Activated naive CD8-positive, alpha-beta T cell treated with anti-CD3 and anti-CD28 coated beads, Interleukin-2, amount 50 U/mL, for 24 hours (primary cell): ENCODE results near the gene LSM14A.
"Not testable (repeated sequence)": the region's sequence is repeated elsewhere in the genome, so short reads cannot be mapped to it uniquely, and the experiment has no call there.

Experiments
- ATAC-seq: fragments of 150-1000 bp; cut with Tn5 transposase; one replicate; pipeline ENCODE4 v1.10.0; 2021
- DNase-seq: peaks from one replicate; pipeline ENCODE4 v3.0.0; 2021
- H3K27ac Mint-ChIP-seq: one replicate; pipeline ENCODE4 v1.8.0; 2021; ENCODE audit warnings: mild to moderate bottlenecking, mixed read lengths
- H3K27me3 Mint-ChIP-seq: one replicate; pipeline ENCODE4 v1.8.0; 2021; ENCODE audit warnings: mixed read lengths
- H3K36me3 Mint-ChIP-seq: one replicate; pipeline ENCODE4 v1.8.0; 2021; ENCODE audit warnings: low read depth, mixed read lengths
- H3K4me1 Mint-ChIP-seq: one replicate; pipeline ENCODE4 v1.8.0; 2021; ENCODE audit warnings: mixed read lengths
- H3K4me3 Mint-ChIP-seq: one replicate; pipeline ENCODE4 v1.8.0; 2021; ENCODE audit warnings: mild to moderate bottlenecking, moderate library complexity, mixed read lengths
- H3K9me3 Mint-ChIP-seq: one replicate; pipeline ENCODE4 v1.8.0; 2021; ENCODE audit warnings: mixed read lengths

LSM14A gene

DNA sequence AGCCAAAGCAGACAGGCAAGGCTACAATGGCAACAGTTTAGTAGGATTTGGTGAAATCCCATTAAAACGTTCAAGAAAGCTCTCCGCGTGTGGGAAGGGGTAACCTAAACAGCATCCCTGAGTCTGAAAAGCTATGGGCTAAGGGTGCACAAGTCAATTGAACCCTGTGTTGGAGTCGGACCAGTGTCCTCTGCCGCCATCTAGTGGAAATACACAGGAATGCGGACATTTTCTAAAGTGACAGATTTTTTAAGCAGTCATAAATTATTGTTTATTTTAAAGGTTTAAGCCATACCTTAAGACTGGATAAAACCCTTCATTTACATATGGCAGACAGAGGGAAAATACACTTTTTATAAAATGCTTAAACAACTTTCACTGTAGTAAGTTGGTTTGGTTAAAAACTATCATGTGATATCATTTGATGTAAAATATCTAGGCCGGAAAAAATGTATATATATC is 26.5 kb upstream of the LSM14A start:
- Mint-ChIP-seq H3K27me3 (no peaks in the 10 kb centered on the region), H3K4me1 (no peaks in the 10 kb centered on the region), H3K27ac (no peak overlapping the region), H3K4me3 (no peak overlapping the region), H3K9me3 (no peaks in the 10 kb centered on the region), H3K36me3 (no peaks in the 10 kb centered on the region)
- DNase-seq (peak; percentile 51), ATAC-seq (peak; percentile 59)

DNA sequence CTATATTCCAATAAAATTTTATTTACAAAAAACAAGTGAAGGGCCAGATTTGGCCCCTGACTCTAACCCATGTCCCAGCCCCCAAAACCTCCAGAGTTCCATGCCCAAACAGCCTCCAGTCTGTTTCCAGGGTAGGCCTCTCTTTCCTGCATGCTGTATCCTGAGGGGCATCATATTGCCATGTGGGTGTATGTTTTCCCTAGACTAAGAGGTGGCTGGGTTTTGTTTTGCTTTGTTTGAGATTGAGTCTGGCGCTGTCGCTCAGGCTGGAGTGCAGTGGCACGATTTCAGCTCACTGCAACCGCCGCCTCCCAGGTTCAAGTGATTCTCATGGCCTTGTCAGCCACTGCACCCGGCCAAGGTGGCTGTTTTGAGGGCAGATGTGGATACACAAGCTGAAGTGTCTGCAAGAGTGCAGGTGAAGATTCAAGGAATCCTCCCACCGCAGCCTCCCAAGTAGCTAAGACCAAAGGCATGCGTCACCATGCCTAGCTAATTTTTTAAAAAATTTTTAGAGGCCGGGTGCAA is 23.6 kb upstream of the LSM14A start:
- Mint-ChIP-seq H3K27me3 (no peaks in the 10 kb centered on the region), H3K4me1 (no peaks in the 10 kb centered on the region), H3K4me3 (no peak overlapping the region), H3K36me3 (no peaks in the 10 kb centered on the region), H3K27ac (no peak overlapping the region), H3K9me3 (no peaks in the 10 kb centered on the region)
- DNase-seq (no peak), ATAC-seq (no peak)

- no peaks in the 10 kb centered on the region for H3K27me3 Mint-ChIP-seq
- H3K4me3 Mint-ChIP-seq, result no peak overlapping the region
- H3K9me3 Mint-ChIP-seq, result no peaks in the 10 kb centered on the region
- no peaks in the 10 kb centered on the region for H3K36me3 Mint-ChIP-seq
- no peaks in the 10 kb centered on the region for H3K4me1 Mint-ChIP-seq
- H3K27ac Mint-ChIP-seq, result no peak overlapping the region
- DNase-seq (no peak), ATAC-seq (no peak)
Observed at GRCh38 chr19:34149873-34150272, 22.4 kb upstream of the LSM14A start.

GRCh38 chr19:34150558-34150957 is 21.7 kb upstream of the LSM14A start:
- H3K27me3 Mint-ChIP-seq, result no peaks in the 10 kb centered on the region
- H3K4me1 Mint-ChIP-seq, result no peaks in the 10 kb centered on the region
- H3K4me3 Mint-ChIP-seq, result no peak overlapping the region
- no peaks in the 10 kb centered on the region for H3K36me3 Mint-ChIP-seq
- no peaks in the 10 kb centered on the region for H3K9me3 Mint-ChIP-seq
- no peak for ATAC-seq
- H3K27ac Mint-ChIP-seq, result no peak overlapping the region
- no peak for DNase-seq

DNA sequence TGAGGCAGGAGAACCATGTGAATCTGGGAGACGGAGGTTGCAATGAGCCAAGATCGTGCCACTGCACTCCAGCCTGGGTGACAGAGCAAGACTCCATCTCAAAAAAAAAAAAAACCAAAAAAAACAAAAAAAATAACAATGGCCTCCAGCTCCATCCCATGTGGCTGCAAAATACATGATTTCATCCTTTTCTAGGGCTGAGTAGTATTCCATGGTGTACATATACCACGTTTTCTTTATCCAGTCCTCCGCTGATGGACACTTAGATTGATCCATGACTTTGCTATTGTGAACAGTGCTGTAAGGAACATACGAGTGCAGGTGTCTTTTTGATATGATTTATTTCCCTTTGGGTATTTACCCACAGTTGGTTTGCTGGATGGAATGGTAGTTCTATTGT is 20.9 kb upstream of the LSM14A start:
- DNase-seq, result no peak
- no peaks in the 10 kb centered on the region for H3K27me3 Mint-ChIP-seq
- H3K9me3 Mint-ChIP-seq, result no peaks in the 10 kb centered on the region
- ATAC-seq, result no peak
- no peaks in the 10 kb centered on the region for H3K4me1 Mint-ChIP-seq
- H3K36me3 Mint-ChIP-seq, result no peaks in the 10 kb centered on the region
- H3K27ac Mint-ChIP-seq, result no peak overlapping the region
- H3K4me3 Mint-ChIP-seq, result no peak overlapping the region

DNA sequence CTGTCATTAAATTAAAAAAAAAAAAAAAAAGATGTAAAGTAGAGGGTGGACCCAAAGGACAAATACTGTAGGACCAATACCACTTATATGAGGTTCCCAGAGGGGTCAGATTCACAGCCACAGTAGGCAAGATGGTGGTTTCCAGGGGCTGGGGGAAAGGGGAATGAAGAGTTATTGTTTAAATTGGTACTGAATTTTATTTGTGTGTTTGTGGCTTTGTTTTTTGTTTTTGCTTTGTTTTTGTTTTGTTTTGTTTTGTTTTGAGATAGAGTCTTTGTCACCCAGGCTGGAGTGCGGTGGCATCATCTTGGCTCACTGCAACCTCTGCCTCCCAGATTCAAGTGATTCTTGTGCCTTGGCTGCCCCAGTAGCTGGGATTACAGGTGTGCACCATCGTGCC is 17.9 kb upstream of the LSM14A start:
- DNase-seq, result no peak
- H3K4me1 Mint-ChIP-seq, result no peaks in the 10 kb centered on the region
- H3K4me3 Mint-ChIP-seq, result no peak overlapping the region
- no peak for ATAC-seq
- no peak overlapping the region for H3K27ac Mint-ChIP-seq
- no peaks in the 10 kb centered on the region for H3K9me3 Mint-ChIP-seq
- no peaks in the 10 kb centered on the region for H3K36me3 Mint-ChIP-seq
- H3K27me3 Mint-ChIP-seq, result no peaks in the 10 kb centered on the region

- no peak overlapping the region for H3K27ac Mint-ChIP-seq
- H3K36me3 Mint-ChIP-seq, result no peaks in the 10 kb centered on the region
- no peak overlapping the region for H3K4me3 Mint-ChIP-seq
- ATAC-seq (no peak), DNase-seq (no peak)
- H3K4me1 Mint-ChIP-seq, result no peaks in the 10 kb centered on the region
- H3K9me3 Mint-ChIP-seq, result no peaks in the 10 kb centered on the region
- H3K27me3 Mint-ChIP-seq, result no peaks in the 10 kb centered on the region
Observed at GRCh38 chr19:34155686-34156085, 16.6 kb upstream of the LSM14A start.

- not testable (repeated sequence) for H3K4me1 Mint-ChIP-seq, H3K4me3 Mint-ChIP-seq, ATAC-seq, H3K9me3 Mint-ChIP-seq, DNase-seq, H3K27ac Mint-ChIP-seq, H3K27me3 Mint-ChIP-seq, H3K36me3 Mint-ChIP-seq
Observed at GRCh38 chr19:34158966-34159365, 13.3 kb upstream of the LSM14A start.

DNA sequence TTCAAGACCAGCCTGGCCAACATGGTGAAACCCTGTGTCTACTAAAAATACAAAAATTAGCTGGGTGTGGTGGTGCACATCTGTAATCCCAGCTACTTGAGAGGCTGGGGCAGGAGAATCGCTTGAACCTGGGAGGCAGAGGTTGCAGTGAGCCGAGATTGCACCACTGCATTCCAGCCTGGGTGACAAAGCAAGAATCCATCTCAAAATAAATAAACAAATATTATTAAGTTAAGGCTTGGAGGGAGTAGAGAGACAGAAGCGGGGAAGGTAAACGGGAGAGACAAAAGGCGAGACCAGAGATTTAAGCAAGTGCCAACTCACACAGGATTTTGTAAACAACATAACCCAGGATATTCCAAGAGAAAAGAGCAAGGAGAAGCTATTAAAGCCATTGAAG is 12.8 kb upstream of the LSM14A start:
- ATAC-seq, H3K27ac Mint-ChIP-seq, H3K4me3 Mint-ChIP-seq, H3K9me3 Mint-ChIP-seq, H3K27me3 Mint-ChIP-seq, H3K4me1 Mint-ChIP-seq, H3K36me3 Mint-ChIP-seq, DNase-seq: not testable (repeated sequence)

DNA sequence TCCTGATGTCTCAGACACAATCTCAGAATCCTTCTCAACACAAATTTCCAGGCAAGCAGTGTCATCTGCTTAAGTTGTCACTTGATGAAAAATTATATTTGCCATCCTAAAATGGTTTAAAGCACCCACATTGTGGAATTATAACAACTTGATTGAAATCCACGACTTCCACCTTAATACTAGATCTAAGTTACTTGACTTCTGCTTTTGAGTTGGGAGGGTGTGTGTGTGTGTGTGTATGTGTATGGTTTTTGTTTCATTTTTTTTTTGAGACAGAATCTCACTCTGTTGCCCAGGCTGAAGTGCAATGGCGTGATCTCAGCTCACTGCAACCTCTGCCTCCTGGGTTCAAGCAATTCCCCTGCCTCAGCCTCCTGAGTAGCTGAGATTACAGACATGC is 10.4 kb upstream of the LSM14A start:
- not testable (repeated sequence) for ATAC-seq, H3K4me3 Mint-ChIP-seq, H3K36me3 Mint-ChIP-seq, DNase-seq, H3K4me1 Mint-ChIP-seq, H3K9me3 Mint-ChIP-seq, H3K27ac Mint-ChIP-seq, H3K27me3 Mint-ChIP-seq

DNA sequence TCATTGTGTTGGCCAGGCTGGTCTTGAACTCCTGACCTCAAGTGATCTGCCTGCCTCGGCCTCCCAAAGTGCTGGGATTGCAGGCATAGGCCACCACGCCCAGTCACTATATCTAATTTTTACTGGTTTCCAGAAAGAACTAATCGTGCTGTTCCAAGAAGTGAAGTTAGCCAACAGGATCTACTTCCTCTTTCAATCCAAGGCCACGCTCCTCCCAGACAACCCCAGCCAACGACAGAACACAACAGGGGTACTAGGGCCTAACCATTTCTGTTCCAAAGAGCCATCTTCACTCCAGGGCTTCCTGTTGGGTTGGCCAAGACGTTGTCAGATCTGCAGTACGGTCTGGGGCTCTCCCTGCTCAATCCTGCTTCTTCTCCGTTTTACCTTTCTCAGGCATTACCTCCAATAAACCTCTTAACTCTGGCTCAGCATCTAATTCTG is 7.0 kb upstream of the LSM14A start:
- H3K36me3 Mint-ChIP-seq, result no peaks in the 10 kb centered on the region
- ATAC-seq (no peak), DNase-seq (no peak)
- H3K27ac Mint-ChIP-seq, result no peak overlapping the region
- H3K9me3 Mint-ChIP-seq, result no peaks in the 10 kb centered on the region
- no peak overlapping the region for H3K4me3 Mint-ChIP-seq
- no peaks in the 10 kb centered on the region for H3K4me1 Mint-ChIP-seq
- H3K27me3 Mint-ChIP-seq, result no peaks in the 10 kb centered on the region

DNA sequence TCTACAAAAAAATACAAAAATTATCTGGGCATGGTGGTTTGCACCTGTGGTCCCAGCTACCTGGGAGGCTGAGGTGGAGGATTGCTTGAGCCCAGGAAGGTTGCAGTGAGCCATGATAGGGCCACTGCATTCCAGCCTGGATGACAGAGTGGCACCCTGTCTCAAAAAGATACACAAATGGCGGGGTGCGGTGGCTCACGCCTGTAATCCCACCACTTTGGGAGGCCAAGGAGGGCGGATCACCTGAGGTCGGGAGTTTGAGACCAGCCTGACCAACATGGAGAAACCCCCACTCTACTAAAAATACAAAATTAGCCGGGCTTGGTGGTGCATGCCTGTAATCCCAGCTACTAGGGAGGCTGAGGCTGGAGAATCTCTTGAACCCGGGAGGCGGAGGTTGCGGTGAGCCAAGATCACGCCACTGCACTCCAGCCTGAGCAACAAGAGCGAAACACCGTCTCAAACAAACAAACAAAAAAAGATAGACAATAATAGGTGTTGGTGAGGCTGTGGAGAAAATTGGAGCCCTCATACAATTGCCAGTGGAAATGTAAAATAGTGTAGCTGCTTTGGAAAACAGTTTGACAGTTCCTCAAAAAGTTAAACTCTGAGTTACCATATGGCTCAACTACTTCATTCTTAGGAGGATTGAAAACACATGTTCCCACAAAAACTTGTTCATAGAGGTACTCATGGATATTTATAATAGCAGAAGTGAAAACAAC is 2.7 kb upstream of the LSM14A start:
- peaks cover 12% of the 10 kb centered on the region for H3K36me3 Mint-ChIP-seq
- DNase-seq, ATAC-seq, H3K4me3 Mint-ChIP-seq, H3K27me3 Mint-ChIP-seq, H3K27ac Mint-ChIP-seq, H3K9me3 Mint-ChIP-seq: not testable (repeated sequence)
- H3K4me1 Mint-ChIP-seq, result peaks cover 20% of the 10 kb centered on the region

DNA sequence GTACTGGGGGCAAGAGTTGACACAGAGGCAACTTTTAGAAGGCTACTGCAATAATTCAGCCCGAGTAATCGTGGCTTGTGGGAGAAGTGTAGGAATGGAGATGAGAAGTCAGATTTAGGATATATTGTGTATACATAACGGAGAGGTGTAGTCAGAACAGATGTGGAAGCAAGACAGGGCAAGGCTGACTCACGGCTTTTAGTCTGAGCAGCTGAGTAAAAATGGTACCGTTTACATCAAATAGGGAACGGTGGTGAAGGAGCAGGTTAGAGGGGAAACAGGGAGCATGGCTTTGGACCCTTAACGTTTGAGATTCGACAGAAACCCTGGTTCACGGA is 796 bp upstream of the LSM14A start:
- Mint-ChIP-seq H3K9me3 (no peaks in the 10 kb centered on the region), H3K4me3 (peak overlapping the region; percentile 93), H3K4me1 (peaks cover 37% of the 10 kb centered on the region), H3K27ac (peak overlapping the region; percentile 100), H3K27me3 (no peaks in the 10 kb centered on the region), H3K36me3 (peaks cover 12% of the 10 kb centered on the region)
- DNase-seq (peak; percentile 55), ATAC-seq (peak; percentile 90)

GRCh38 chr19:34172661-34173192 is 423 bp downstream of the LSM14A start:
- no peaks in the 10 kb centered on the region for H3K27me3 Mint-ChIP-seq
- H3K27ac Mint-ChIP-seq, result peak overlapping the region; percentile 100
- peak overlapping the region; percentile 93 for H3K4me3 Mint-ChIP-seq
- H3K4me1 Mint-ChIP-seq, result peaks cover 49% of the 10 kb centered on the region
- H3K9me3 Mint-ChIP-seq, result no peaks in the 10 kb centered on the region
- peak; percentile 0 for ATAC-seq
- DNase-seq, result peak; percentile 46
- H3K36me3 Mint-ChIP-seq, result peaks cover 12% of the 10 kb centered on the region

DNA sequence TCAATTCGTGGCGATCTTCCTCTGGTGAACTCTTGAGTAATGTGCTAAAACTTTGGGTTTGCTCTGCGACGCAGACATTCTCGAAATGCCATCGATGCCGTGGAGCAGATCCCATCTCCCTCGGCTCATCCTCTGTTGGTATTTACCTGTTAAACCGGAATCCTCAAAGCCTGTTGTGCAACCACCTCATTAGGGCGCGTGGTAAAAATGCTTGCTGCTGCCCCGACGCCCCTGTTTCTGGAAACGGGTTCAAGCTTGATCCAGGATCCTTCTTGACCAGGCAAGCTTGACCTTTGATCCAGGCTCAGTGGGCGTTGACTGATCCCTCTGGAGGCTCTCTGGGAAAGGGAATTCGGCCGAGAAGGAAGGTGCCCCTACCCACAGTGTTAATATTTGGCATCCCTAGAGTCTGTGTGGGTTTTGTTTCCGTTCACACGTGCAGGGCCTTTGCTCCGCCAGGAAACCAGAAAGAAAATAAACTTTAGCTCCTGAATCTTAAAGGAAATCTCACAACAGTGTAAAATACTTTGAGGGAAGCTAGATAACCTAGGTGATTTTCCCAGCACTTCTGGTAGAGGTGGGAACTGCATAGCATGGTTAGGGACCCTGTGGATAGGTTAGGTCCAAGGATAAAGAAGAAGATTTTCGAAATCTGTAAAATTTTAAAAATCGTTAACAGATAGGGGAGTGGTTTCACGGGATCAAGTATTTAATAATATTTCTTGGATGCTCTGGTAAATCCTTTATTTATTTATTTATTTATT is 1.1 kb downstream of the LSM14A start:
- Mint-ChIP-seq H3K9me3 (no peaks in the 10 kb centered on the region), H3K27ac (peak overlapping the region; percentile 98), H3K27me3 (no peaks in the 10 kb centered on the region), H3K4me1 (peaks cover 56% of the 10 kb centered on the region), H3K4me3 (peak overlapping the region; percentile 93), H3K36me3 (peaks cover 13% of the 10 kb centered on the region)
- DNase-seq (peak; percentile 27), ATAC-seq (no peak)
